Neural progenitor cell (in vitro differentiated cells): ENCODE measurements around the gene WWC1. TPM values are rescaled to one million over a fixed set of nuclear protein-coding genes. Genes with fewer than 3 reads are reported as not detected.

Experiments used
- DNase-seq: peaks from one replicate; pipeline ENCODE4 v3.0.0-alpha.2; 2016; ENCODE audit warnings: low spot score
- H2AFZ ChIP-seq: fragments of 200-600 bp; sonication (generic); replicated peaks from 2 replicates; pipeline ENCODE4 v1.6.1; 2016; ENCODE audit warnings: antibody characterized with exemption
- H3F3A ChIP-seq: fragments of 200-600 bp; sonication (generic); 2 replicates; pipeline ENCODE4 v1.6.1; 2016; ENCODE audit warnings: antibody characterized with exemption, low read depth
- H3K27ac ChIP-seq: fragments of 200-600 bp; sonication (generic); 2 replicates; pipeline ENCODE4 v1.5.1; 2016; ENCODE audit warnings: mild to moderate bottlenecking
- H3K27me3 ChIP-seq: fragments of 200-600 bp; sonication (generic); 2 replicates; pipeline ENCODE4 v1.6.1; 2016; ENCODE audit warnings: mild to moderate bottlenecking, moderate library complexity
- H3K36me3 ChIP-seq: fragments of 200-600 bp; sonication (generic); 2 replicates; pipeline ENCODE4 v1.5.1; 2016
- H3K4me1 ChIP-seq: fragments of 200-600 bp; sonication (generic); 2 replicates; pipeline ENCODE4 v1.6.1; 2016; ENCODE audit warnings: mixed run types
- H3K4me2 ChIP-seq: fragments of 200-600 bp; sonication (generic); 2 replicates; pipeline ENCODE4 v1.6.1; 2016
- H3K4me3 ChIP-seq: fragments of 200-600 bp; sonication (generic); 2 replicates; pipeline ENCODE4 v1.5.1; 2016
- H3K79me2 ChIP-seq: fragments of 200-600 bp; sonication (generic); 2 replicates; pipeline ENCODE4 v1.6.1; 2016; ENCODE audit warnings: low read depth
- H3K9ac ChIP-seq: fragments of 200-600 bp; sonication (generic); 2 replicates; pipeline ENCODE4 v1.6.1; 2016
- H3K9me3 ChIP-seq: fragments of 200-600 bp; sonication (generic); 2 replicates; pipeline ENCODE4 v1.5.1; 2016; ENCODE audit warnings: low read depth
- H4K20me1 ChIP-seq: fragments of 200-600 bp; sonication (generic); 2 replicates; pipeline ENCODE4 v1.6.1; 2016; ENCODE audit warnings: low read depth
- H3K27ac Mint-ChIP-seq: 3 replicates; pipeline ENCODE4 v1.8.0; 2021; ENCODE audit warnings: mixed read lengths
- H3K27me3 Mint-ChIP-seq: 2 replicates; pipeline ENCODE4 v1.8.0; 2022; ENCODE audit warnings: low read depth, mild to moderate bottlenecking, inconsistent platforms, moderate library complexity, mixed read lengths; ENCODE audit not compliant: insufficient read depth
- H3K36me3 Mint-ChIP-seq: 3 replicates; pipeline ENCODE4 v1.8.0; 2021; ENCODE audit warnings: mixed read lengths
- H3K4me1 Mint-ChIP-seq: 3 replicates; pipeline ENCODE4 v1.8.0; 2021; ENCODE audit warnings: mixed read lengths
- H3K4me3 Mint-ChIP-seq: 3 replicates; pipeline ENCODE4 v1.8.0; 2021; ENCODE audit warnings: mild to moderate bottlenecking, moderate library complexity, mixed read lengths
- H3K9me3 Mint-ChIP-seq: 3 replicates; pipeline ENCODE4 v1.8.0; 2020; ENCODE audit warnings: mixed read lengths
- EZH2 ChIP-seq: fragments of 200-600 bp; sonication (generic); IDR thresholded peaks from 2 replicates; pipeline ENCODE4 v1.6.1; 2017; ENCODE audit warnings: antibody characterized with exemption, mild to moderate bottlenecking, moderate library complexity
- EZH2phosphoT487 ChIP-seq: fragments of 200-600 bp; sonication (generic); IDR thresholded peaks from 2 replicates; pipeline ENCODE4 v1.6.1; 2017; ENCODE audit warnings: antibody characterized with exemption
- total RNA-seq: library from RNA; depleted of rRNA; stranded (reverse); fragments of >200 nt; gene quantifications from 2 replicates; pipeline ENCODE4 v1.2.3, GENCODE V29; 2015; ENCODE audit warnings: low replicate concordance
- TF ChIP-seq, protein P1 (sequence below): fragments of 200-600 bp; sonication (generic); IDR thresholded peaks from 2 replicates; pipeline ENCODE4 v1.5.1; 2017; ENCODE audit warnings: antibody characterized with exemption, mild to moderate bottlenecking

Gene WWC1
- total RNA-seq, 1 donor from 2014 or later, result 6.7 TPM

DNA sequence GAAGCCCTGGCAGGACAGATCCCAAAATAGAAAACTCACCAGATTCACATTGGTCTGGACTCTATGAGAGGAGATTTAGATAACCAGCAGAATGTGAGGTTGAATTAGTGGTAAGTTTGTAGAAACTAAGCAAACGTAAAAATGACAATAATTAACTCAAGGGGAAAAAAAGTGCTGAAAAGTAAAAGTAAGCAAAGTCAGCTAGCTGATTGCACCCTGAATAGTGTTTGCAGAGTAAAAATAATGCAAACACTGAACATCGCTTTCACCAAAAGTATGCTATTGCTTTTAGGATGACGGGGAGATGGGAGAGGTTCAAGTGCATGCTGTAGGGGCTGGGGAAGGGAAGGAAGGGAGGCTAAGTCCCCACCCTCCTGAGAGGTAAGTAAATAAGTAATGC, 102.3 kb downstream of the WWC1 start:
- DNase-seq, result no peak
- H3F3A ChIP-seq, result no peaks in the 10 kb centered on the region
- H4K20me1 ChIP-seq, result no peaks in the 10 kb centered on the region
- H3K79me2 ChIP-seq, result no peaks in the 10 kb centered on the region
- H3K4me3 ChIP-seq, result no peak overlapping the region
- no peak overlapping the region for H3K27ac ChIP-seq
- no peaks in the 10 kb centered on the region for H3K27me3 ChIP-seq
- Mint-ChIP-seq H3K27me3 (no peaks in the 10 kb centered on the region), H3K36me3 (peaks cover 2% of the 10 kb centered on the region), H3K4me3 (no peak overlapping the region), H3K9me3 (peaks cover 7% of the 10 kb centered on the region), H3K4me1 (no peaks in the 10 kb centered on the region), H3K27ac (no peak overlapping the region)
- H3K9ac ChIP-seq, result no peak overlapping the region
- TF ChIP-seq EZH2phosphoT487 (no peak), EZH2 (no peak)
- H3K36me3 ChIP-seq, result no peaks in the 10 kb centered on the region
- H3K4me2 ChIP-seq, result no peak overlapping the region
- no peak overlapping the region for H2AFZ ChIP-seq
- no peaks in the 10 kb centered on the region for H3K4me1 ChIP-seq
- H3K9me3 ChIP-seq, result no peaks in the 10 kb centered on the region

DNA sequence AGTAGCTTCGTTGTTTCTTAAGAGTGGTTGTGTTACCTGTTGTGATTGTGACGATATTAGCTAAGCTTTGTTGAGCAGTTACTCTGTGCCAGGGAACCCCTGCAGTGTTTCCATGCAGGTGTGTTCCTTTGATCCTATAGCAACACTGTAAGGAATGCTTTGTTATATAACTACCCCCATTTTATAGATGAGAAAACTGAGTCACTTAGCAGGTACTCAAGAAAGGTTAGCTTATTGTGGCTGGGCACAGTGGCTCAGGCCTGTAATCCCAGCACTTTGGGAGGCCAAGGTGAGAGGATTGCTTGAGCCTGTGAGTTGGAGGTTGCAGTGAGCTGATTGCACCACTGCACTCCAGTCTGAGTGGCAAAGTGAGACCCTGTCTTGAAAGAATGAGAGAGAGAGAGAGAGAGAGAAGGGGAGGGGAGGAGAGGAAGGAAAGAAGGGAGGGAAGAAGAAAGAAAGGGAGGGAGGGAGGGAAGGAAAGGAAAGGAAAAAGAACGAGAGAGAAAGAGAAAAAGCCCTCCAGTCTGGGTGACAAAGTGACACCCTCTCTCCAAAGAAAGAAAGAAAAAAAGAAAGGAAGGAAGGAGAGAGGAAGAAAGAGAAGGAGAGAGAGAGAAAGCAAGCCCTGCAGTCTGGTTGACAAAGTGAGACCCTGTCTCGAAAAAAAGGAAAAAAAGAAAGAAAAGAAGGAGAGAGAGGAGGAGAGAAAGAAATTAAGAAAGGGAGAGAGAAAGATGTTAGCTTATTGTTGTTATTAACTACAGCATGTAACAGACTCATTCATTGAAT, 109.2 kb downstream of the WWC1 start:
- Histone ChIP-seq H3K79me2 (no peaks in the 10 kb centered on the region), H3K4me3 (no peak overlapping the region), H3F3A (peaks cover 7% of the 10 kb centered on the region), H3K27me3 (no peaks in the 10 kb centered on the region), H3K36me3 (no peaks in the 10 kb centered on the region), H3K9me3 (no peaks in the 10 kb centered on the region), H3K4me2 (no peak overlapping the region), H4K20me1 (no peaks in the 10 kb centered on the region), H2AFZ (no peak overlapping the region), H3K4me1 (peaks cover 15% of the 10 kb centered on the region), H3K9ac (no peak overlapping the region), H3K27ac (no peak overlapping the region)
- Mint-ChIP-seq H3K4me1 (peaks cover 37% of the 10 kb centered on the region), H3K9me3 (no peaks in the 10 kb centered on the region), H3K36me3 (peaks cover 9% of the 10 kb centered on the region), H3K27me3 (no peaks in the 10 kb centered on the region), H3K4me3 (no peak overlapping the region), H3K27ac (no peak overlapping the region)
- DNase-seq, result no peak
- TF ChIP-seq EZH2phosphoT487 (no peak), EZH2 (no peak)
- TF ChIP-seq, protein P1, sequence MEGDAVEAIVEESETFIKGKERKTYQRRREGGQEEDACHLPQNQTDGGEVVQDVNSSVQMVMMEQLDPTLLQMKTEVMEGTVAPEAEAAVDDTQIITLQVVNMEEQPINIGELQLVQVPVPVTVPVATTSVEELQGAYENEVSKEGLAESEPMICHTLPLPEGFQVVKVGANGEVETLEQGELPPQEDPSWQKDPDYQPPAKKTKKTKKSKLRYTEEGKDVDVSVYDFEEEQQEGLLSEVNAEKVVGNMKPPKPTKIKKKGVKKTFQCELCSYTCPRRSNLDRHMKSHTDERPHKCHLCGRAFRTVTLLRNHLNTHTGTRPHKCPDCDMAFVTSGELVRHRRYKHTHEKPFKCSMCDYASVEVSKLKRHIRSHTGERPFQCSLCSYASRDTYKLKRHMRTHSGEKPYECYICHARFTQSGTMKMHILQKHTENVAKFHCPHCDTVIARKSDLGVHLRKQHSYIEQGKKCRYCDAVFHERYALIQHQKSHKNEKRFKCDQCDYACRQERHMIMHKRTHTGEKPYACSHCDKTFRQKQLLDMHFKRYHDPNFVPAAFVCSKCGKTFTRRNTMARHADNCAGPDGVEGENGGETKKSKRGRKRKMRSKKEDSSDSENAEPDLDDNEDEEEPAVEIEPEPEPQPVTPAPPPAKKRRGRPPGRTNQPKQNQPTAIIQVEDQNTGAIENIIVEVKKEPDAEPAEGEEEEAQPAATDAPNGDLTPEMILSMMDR, result no peak

DNA sequence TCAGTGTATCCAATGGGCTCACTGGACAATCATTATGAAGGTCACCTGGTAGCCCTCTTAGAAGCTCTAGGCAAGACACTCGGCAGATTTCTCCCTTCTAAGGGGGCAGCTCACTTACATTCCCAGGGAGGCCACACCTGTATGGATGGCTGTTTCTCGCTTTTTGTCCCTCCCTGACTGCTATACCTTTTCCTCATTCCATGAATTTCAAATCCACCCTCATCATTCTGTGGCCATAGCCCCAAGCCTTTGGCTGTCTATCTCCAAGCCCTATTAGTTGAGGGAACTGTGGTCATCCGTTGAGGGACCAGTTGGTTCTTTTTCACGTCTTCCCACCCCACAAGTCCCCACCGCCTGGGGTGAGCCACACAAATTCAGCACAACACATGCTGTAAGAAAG, 109.8 kb downstream of the WWC1 start:
- H3K79me2 ChIP-seq, result no peaks in the 10 kb centered on the region
- H3K27me3 ChIP-seq, result no peaks in the 10 kb centered on the region
- TF ChIP-seq EZH2phosphoT487 (no peak), EZH2 (no peak)
- TF ChIP-seq, protein P1, result no peak
- H3K4me2 ChIP-seq, result no peak overlapping the region
- Mint-ChIP-seq H3K9me3 (no peaks in the 10 kb centered on the region), H3K4me1 (peaks cover 37% of the 10 kb centered on the region), H3K4me3 (no peak overlapping the region), H3K27ac (no peak overlapping the region), H3K27me3 (no peaks in the 10 kb centered on the region), H3K36me3 (peaks cover 9% of the 10 kb centered on the region)
- H3K4me1 ChIP-seq, result peaks cover 15% of the 10 kb centered on the region
- no peaks in the 10 kb centered on the region for H3K36me3 ChIP-seq
- H2AFZ ChIP-seq, result no peak overlapping the region
- H3K9ac ChIP-seq, result no peak overlapping the region
- no peaks in the 10 kb centered on the region for H3K9me3 ChIP-seq
- no peak overlapping the region for H3K27ac ChIP-seq
- DNase-seq, result no peak
- no peaks in the 10 kb centered on the region for H4K20me1 ChIP-seq
- peaks cover 7% of the 10 kb centered on the region for H3F3A ChIP-seq
- H3K4me3 ChIP-seq, result no peak overlapping the region

DNA sequence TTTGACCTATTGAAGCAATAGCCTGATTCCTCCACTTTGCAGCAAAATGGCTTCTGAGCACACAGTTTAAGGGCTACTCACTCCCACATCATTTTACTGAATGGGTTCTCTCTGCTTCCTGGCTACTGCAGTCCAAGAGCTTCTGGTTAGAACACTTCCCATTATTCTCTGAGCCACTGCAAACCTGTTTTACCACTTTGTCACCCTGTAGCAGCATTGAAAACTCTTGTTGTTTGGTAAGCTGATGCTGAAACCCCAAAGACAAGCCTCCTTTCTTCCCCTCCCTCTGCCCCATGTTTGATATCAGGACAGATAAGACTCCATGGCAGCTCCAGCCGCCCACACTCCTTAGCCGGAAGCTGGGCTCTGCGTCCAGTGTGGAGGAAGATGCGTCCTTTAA, 110.4 kb downstream of the WWC1 start:
- Mint-ChIP-seq H3K27ac (peak overlapping the region; percentile 31), H3K9me3 (no peaks in the 10 kb centered on the region), H3K4me3 (no peak overlapping the region), H3K4me1 (peaks cover 37% of the 10 kb centered on the region), H3K27me3 (no peaks in the 10 kb centered on the region), H3K36me3 (peaks cover 9% of the 10 kb centered on the region)
- H2AFZ ChIP-seq, result no peak overlapping the region
- TF ChIP-seq EZH2phosphoT487 (no peak), EZH2 (no peak)
- TF ChIP-seq, protein P1, result no peak
- H3K27me3 ChIP-seq, result no peaks in the 10 kb centered on the region
- no peaks in the 10 kb centered on the region for H4K20me1 ChIP-seq
- no peak for DNase-seq
- H3K4me1 ChIP-seq, result peaks cover 15% of the 10 kb centered on the region
- H3K9me3 ChIP-seq, result no peaks in the 10 kb centered on the region
- H3K4me3 ChIP-seq, result no peak overlapping the region
- no peak overlapping the region for H3K27ac ChIP-seq
- H3K9ac ChIP-seq, result no peak overlapping the region
- no peaks in the 10 kb centered on the region for H3K36me3 ChIP-seq
- no peak overlapping the region for H3K4me2 ChIP-seq
- no peaks in the 10 kb centered on the region for H3K79me2 ChIP-seq
- peaks cover 7% of the 10 kb centered on the region for H3F3A ChIP-seq
